KMS-11 (cell line): ENCODE results near the gene MTMR6.

Source experiments
- H2AFZ ChIP-seq: fragments of 200-600 bp; sonication (generic); 2 replicates; pipeline ENCODE4 v1.6.1; 2016; ENCODE audit warnings: antibody characterized with exemption, mixed run types, low read depth
- H3K27ac ChIP-seq: fragments of 200-600 bp; sonication (generic); 2 replicates; pipeline ENCODE4 v1.6.1; 2016; ENCODE audit warnings: mild to moderate bottlenecking, mixed run types
- H3K27me3 ChIP-seq: fragments of 200-600 bp; sonication (generic); 2 replicates; pipeline ENCODE4 v1.6.1; 2017; ENCODE audit warnings: mild to moderate bottlenecking, low read depth, mixed run types, moderate library complexity; ENCODE audit not compliant: insufficient read depth
- H3K36me3 ChIP-seq: fragments of 200-600 bp; sonication (generic); 2 replicates; pipeline ENCODE4 v1.6.1; 2017; ENCODE audit warnings: mild to moderate bottlenecking, mixed run types; ENCODE audit not compliant: insufficient read depth
- H3K4me1 ChIP-seq: fragments of 200-600 bp; sonication (generic); 2 replicates; pipeline ENCODE4 v1.6.1; 2016; ENCODE audit warnings: mild to moderate bottlenecking, low read depth, mixed run types; ENCODE audit not compliant: poor library complexity, severe bottlenecking
- H3K4me2 ChIP-seq: fragments of 200-600 bp; sonication (generic); 2 replicates; pipeline ENCODE4 v1.7.0; 2016; ENCODE audit warnings: mild to moderate bottlenecking, mixed run types
- H3K4me3 ChIP-seq: fragments of 200-600 bp; sonication (generic); IDR thresholded peaks from 2 replicates; pipeline ENCODE4 v1.6.1; 2017; ENCODE audit warnings: low read depth, low read length, mixed read lengths; ENCODE audit not compliant: insufficient read depth
- H3K79me2 ChIP-seq: fragments of 200-600 bp; sonication (generic); 2 replicates; pipeline ENCODE4 v1.6.1; 2016; ENCODE audit warnings: low read depth, mixed run types; ENCODE audit not compliant: insufficient read depth
- H3K9ac ChIP-seq: fragments of 200-600 bp; sonication (generic); 2 replicates; pipeline ENCODE4 v1.6.1; 2016; ENCODE audit warnings: mild to moderate bottlenecking, mixed run types
- H4K20me1 ChIP-seq: fragments of 200-600 bp; sonication (generic); 2 replicates; pipeline ENCODE4 v1.6.1; 2016; ENCODE audit warnings: mild to moderate bottlenecking, mixed run types; ENCODE audit not compliant: insufficient read depth
- CTCF ChIP-seq: fragments of 200-600 bp; sonication (generic); conservative IDR thresholded peaks from 2 replicates; pipeline ENCODE4 v1.6.1; 2017; ENCODE audit warnings: low read depth, mild to moderate bottlenecking, antibody characterized with exemption, low read length, moderate library complexity, mixed read lengths

Gene MTMR6

GRCh38 chr13:25232937-25233515 lies 54.3 kb downstream of the MTMR6 start:
- no peak overlapping the region for H3K4me2 ChIP-seq

DNA sequence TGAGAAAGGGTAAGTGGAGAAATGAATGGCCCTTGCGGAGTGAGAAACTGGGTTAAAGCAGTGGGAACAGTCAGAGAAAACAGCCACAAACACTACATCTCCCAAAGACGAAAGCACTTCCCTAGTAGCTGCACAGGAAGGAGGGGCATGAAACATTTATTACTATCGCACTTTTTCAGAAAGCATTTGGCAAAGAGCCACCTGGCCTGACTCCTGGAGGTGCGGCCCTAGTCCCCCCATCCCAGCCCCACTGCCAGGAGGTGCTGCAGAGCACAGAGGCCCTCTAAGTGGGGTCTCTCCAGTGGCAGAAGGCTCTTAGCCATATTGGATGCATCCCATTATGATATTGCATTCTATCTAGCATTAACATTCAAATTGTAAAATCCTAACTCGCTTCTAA lies 55.8 kb downstream of the MTMR6 start:
- Histone ChIP-seq H3K4me1 (no peaks in the 10 kb centered on the region), H3K4me2 (no peak overlapping the region), H3K79me2 (no peaks in the 10 kb centered on the region), H3K27ac (no peak overlapping the region), H4K20me1 (no peaks in the 10 kb centered on the region), H3K36me3 (no peaks in the 10 kb centered on the region), H3K9ac (no peak overlapping the region), H2AFZ (no peak overlapping the region), H3K4me3 (no peak overlapping the region), H3K27me3 (no peaks in the 10 kb centered on the region)
- TF ChIP-seq CTCF = no peak

More at GRCh38 chr13:25232937-25233515, 54.3 kb downstream of the MTMR6 start:
- Histone ChIP-seq H3K9ac (no peak overlapping the region), H3K79me2 (no peaks in the 10 kb centered on the region), H3K36me3 (no peaks in the 10 kb centered on the region), H4K20me1 (no peaks in the 10 kb centered on the region), H3K4me1 (no peaks in the 10 kb centered on the region), H3K4me3 (no peak overlapping the region), H2AFZ (no peak overlapping the region), H3K27ac (no peak overlapping the region), H3K27me3 (no peaks in the 10 kb centered on the region)
- TF ChIP-seq CTCF = peak; percentile 55

GRCh38 chr13:25227690-25228089 lies 59.6 kb downstream of the MTMR6 start:
- H3K4me2 ChIP-seq = no peak overlapping the region
- no peak for TF ChIP-seq CTCF
- no peaks in the 10 kb centered on the region for H3K27me3 ChIP-seq
- no peak overlapping the region for H3K4me3 ChIP-seq
- H3K4me1 ChIP-seq = no peaks in the 10 kb centered on the region
- no peak overlapping the region for H3K9ac ChIP-seq
- no peaks in the 10 kb centered on the region for H3K36me3 ChIP-seq
- no peak overlapping the region for H2AFZ ChIP-seq
- no peaks in the 10 kb centered on the region for H3K79me2 ChIP-seq
- no peaks in the 10 kb centered on the region for H4K20me1 ChIP-seq
- no peak overlapping the region for H3K27ac ChIP-seq

DNA sequence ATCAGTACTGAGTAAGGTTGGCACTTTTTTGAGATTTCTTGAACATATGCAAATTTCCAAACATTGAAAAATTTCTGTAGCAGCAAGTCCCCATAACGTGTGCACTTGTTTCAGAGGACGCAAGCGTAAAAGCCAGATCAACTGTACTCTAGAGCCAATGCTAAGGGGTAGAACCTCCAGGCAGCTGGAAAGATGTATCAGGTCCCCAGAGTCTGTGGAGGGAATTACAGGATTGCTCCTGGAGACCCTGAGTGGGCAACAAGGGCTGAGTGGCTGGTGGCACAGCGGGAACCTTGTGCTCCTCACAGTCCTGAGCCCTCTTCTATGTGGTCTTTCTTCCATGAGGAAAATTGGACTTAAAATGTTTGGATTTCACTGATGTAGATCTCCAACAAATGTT lies 61.3 kb downstream of the MTMR6 start:
- no peak overlapping the region for H3K4me2 ChIP-seq
- H3K27ac ChIP-seq = no peak overlapping the region
- H3K27me3 ChIP-seq = no peaks in the 10 kb centered on the region
- no peak overlapping the region for H2AFZ ChIP-seq
- H3K9ac ChIP-seq = no peak overlapping the region
- no peaks in the 10 kb centered on the region for H3K79me2 ChIP-seq
- no peaks in the 10 kb centered on the region for H4K20me1 ChIP-seq
- H3K4me3 ChIP-seq = no peak overlapping the region
- no peak for TF ChIP-seq CTCF
- no peaks in the 10 kb centered on the region for H3K4me1 ChIP-seq
- no peaks in the 10 kb centered on the region for H3K36me3 ChIP-seq
